HG03378 (cell line): Measurements from ENCODE around the gene TXNDC5.
"Not testable (repeated sequence)": the region's sequence is repeated elsewhere in the genome, so short reads cannot be mapped to it uniquely, and the experiment has no call there.

Experiments
- ATAC-seq: cut with Tn5 transposase; IDR thresholded peaks from one replicate; pipeline ENCODE4 v1.9.1; 2021; ENCODE audit warnings: mild to moderate bottlenecking, moderate library complexity; ENCODE audit not compliant: unreplicated experiment

The TXNDC5 gene

DNA sequence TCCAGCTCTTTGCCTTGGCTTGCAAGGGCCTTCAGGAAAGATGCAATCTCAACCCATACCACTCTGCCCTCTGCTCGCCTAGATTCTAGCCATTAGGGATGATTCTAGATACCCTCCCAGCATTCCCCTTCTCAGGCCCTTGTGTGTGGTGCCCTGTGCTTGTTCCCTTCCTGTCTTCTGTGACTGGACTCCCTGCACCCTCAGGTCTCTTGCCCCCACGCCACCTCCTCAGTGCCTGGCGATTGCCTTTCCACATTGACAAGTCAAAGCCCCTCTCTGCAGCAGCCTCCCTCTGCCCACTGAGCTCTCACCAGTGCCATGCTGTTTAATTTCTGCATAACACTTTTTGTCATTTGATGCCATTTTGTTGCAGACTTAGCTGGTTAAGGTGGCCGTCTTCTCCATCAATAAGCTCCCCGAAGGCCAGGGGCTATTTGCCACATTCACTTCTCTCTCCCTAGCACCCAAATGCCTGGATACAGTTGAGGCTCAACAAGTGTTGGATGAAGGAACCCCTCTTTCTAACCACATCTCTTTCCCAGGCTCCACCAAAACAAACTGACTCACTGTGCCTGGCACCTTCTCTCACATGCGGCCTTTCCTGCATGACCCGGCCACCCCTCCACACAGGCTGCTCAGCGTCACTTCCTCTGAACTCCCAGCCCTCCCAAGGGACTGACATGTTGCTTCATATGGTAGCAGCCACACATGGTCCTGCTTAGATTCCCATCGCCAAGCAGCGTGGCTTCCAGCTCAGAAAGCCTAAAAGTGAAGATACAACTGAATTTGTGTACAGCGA lies 4.6 kb upstream of the TXNDC5 start:
- ATAC-seq, result peak; percentile 38

GRCh38 chr6:7914311-7914710 lies 3.7 kb upstream of the TXNDC5 start:
- no peak for ATAC-seq

DNA sequence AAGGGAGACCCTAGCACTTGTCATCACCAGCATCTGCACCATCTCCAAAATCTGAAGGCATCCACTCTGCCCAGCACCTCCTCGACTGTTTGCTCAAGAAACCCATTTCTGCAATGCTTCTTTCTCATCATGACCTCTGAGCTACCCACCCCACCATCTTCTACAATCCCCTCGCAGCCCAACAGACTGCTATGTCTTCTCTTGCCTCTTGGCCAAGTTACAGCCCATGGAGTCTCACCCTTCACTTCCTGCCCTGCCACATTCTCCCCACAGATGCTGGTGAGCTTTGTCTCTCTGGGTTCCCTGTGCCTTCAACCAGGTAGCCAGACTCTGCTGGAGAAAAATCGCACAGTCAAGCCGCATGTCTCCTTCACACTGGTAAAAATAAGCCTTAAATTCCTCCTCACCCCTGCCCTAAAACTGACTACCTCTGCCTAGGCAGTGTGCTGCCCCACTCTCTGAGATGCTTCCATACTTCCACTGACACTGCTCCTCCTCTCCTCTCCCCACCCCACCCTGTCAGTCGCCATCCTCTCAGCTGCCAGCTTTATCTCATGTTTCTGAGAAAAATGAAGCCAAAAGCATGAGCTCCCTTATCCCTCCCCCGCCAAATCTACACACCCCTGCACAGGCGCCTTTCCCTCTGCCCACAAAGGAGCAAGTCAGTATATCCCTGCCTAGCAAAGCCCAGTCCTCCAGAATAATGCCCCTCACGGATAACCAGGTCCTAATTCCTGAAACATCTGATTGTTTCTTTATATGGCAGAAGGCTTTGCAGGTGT lies 2.3 kb upstream of the TXNDC5 start:
- ATAC-seq, result no peak

- ATAC-seq, result no peak
Observed at GRCh38 chr6:7912024-7912423, 1.4 kb upstream of the TXNDC5 start.

DNA sequence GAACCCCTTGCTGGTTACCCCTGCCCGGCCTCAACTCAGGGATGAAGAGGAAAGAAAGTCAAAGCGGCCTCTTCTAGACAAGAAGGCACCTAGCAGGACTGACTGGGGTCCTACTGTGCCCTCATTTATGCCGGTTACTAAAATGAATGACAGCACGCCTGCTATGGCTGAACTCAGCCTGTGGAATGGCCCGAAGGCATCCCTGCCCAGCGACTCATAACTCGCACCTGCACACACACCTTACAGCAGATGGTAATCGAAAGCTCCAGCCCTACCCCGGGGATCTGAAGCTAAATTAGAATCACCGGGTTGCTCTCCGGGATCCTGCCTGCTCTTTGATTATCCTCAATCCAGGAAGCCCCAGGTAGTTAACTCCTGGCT lies 747 bp upstream of the TXNDC5 start:
- ATAC-seq, result no peak

- no peak for ATAC-seq
Observed at GRCh38 chr6:7910298-7910653, 312 bp downstream of the TXNDC5 start.

- no peak for ATAC-seq
Observed at GRCh38 chr6:7909323-7910276, 988 bp downstream of the TXNDC5 start.

DNA sequence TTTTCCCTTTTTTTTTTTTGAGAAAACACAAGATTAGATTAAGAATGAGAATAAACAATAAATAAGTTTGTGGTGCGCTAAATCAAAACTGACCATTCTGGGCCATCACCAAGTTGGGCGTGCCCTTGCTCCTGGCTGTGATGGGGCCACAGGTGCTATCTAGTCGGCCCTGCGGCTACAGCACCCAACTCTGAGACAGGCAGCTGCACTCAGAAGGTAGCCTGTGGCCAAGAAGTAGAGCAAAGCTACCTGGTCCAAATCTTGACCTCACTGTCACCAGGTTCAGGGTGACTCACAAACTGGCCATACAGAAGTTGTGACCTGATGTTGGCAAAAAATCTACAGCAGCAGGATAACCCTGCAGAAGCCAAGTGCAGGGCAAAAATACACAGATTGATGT lies 3.4 kb downstream of the TXNDC5 start:
- ATAC-seq, result no peak

GRCh38 chr6:7906741-7907140 lies 3.8 kb downstream of the TXNDC5 start:
- no peak for ATAC-seq

DNA sequence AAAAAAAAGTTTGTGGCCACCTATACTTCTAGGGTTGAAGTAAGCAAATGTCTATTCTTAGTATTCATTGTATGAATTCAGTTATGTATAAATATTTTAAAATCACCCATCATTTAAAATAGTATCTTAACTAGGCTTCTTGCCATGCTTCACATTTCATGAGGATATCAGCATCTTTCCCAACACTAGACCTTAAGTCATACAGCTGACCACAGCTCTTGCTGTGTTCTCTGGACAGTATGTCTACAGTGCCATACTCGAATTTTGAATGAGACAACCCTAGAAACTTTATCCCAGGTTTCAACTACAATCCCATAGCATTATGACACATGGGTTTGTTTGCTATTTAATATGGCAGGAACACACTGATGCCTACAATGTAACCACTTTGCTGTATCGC lies 5.2 kb downstream of the TXNDC5 start:
- no peak for ATAC-seq

GRCh38 chr6:7904654-7905319 lies 5.8 kb downstream of the TXNDC5 start:
- ATAC-seq, result no peak

DNA sequence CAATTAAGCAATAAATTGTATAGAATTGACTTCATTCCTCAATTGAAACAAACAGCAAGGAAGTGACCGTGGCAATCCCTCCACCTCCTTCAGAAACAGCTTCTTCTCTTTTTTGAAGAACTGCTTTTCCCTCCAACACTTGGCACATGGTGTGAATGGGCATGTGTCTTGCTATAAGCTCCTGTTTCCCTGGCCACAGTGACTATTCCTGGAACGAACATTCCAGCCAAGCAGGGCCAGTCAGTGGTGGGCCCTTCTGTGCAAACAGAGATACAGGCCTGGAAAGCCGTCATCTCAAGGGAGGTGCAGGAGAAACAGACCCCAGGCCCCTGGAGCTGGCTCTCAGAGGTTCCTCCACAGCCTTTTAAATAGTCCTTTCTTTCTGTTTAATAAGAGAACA lies 6.9 kb downstream of the TXNDC5 start:
- no peak for ATAC-seq

DNA sequence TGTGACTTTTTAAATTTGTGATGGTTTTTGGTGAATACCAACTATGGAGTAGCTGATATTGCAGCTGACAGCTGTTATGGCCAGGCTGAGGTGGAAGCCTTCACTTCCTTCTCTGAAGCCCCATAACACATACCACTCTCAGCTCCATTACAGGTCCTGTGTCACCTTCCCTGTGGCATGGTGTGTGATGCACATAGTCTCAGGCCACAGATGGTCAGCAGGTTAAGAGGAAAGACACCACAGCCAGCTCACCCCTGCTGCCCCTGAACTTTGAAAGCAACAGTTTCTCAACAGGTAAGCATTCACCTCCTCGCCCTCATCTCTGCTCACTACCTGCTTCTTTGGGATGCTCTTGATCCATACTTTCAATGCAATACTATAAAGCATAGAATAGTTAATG lies 7.7 kb downstream of the TXNDC5 start:
- ATAC-seq, result no peak

GRCh38 chr6:7902221-7902620 lies 8.4 kb downstream of the TXNDC5 start:
- ATAC-seq, result no peak

DNA sequence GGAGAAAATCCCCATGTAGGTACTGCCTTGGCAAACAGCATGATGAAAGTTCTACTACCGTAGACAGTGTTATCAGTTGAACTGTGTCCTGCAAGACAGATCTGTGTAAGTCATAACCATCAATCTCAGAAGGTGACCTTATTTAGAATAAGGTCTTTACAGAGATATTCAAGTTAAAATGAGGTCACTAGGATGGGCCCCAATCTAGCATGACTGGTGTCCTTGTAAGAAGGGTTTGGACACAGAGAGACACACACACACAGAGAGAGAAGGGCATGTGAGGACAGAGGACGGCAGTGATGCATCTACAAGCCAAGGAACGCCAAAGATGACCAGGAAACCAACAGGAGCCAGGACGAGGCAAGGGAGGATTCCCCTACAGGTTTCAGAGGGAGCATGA lies 8.8 kb downstream of the TXNDC5 start:
- no peak for ATAC-seq

GRCh38 chr6:7901056-7901455 lies 9.5 kb downstream of the TXNDC5 start:
- no peak for ATAC-seq

DNA sequence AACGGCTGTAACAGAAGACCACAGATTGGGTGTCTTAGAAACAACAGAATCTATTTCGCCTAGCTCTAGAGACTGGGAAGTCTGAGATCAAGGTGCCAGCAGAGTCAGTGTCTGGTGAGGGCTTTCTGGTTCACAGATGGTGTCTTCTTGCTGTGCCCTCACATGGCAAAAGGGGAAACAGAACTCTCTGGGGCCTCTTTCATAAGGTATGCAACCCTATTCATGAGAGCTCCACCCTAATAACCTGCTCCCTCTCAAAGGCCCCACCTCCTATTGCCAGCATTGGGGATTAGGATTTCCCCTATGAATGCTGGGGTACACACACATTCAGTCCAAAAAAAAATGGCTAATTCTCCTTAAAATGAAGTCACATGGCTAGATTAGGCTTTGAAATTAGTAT lies 10.0 kb downstream of the TXNDC5 start:
- no peak for ATAC-seq

GRCh38 chr6:7899889-7900213 lies 10.7 kb downstream of the TXNDC5 start:
- no peak for ATAC-seq

DNA sequence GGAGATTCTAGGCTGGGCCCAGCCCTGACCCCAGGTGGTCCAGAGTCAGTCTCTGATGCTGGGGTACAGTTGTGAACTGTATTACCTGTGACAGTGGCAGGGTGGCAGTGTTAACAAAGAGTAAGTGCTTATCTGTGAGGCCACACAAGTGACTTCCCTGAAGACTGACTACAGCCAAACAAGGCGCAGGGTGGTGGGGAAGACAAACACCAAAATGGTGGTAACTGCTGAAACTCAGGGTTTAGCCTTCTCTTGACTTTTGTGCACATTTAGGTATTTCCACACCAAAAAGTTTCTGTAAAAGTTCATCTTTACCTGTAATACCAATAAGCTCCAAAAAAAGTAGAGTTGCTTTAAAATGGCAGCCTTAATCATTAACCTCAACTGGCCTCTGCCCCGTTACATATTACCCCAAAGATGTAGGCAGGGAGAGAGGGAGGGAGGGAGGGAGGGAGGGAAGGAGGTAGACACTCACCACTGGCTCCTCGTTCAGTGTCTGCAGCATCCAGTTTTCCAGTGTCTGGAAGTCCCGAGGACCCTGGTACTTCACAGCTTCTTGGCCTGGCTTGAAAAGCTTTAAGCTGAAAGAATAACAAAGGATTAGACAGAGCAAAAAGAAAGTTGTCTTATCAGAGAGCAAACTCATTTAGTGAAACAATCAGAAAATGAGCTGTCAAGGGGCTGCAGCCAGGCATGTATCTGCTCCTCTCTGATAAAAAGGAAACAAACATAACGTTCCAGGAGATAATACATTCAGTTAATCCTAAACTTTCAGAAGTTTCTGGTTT lies 11.3 kb downstream of the TXNDC5 start:
- no peak for ATAC-seq

DNA sequence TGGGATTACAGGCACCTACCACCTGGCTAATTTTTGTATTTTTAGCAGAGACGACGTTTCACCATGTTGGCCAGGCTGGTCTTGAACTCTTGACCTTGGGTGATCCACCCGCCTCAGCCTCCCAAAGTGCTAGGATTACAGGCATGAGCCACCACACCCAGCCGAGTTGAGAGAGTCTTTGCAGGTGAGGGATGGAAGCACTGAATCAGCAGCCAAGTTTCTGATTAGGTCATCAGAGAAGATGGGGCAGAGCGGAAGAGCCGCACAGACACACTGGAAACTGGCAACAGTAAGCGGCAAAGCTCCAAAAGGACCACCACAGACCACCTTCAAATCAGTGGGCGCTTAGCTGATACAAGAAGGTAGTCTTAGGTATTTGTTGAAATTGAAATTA lies 12.4 kb downstream of the TXNDC5 start:
- not testable (repeated sequence) for ATAC-seq
